ENCODE results near the gene PIP5K1B. TPM values are rescaled to one million over a fixed set of nuclear protein-coding genes. Genes with fewer than 3 reads are reported as not detected.

The PIP5K1B gene
- total RNA-seq, 1 experiment from 2014 or later: 0.20 TPM

DNA sequence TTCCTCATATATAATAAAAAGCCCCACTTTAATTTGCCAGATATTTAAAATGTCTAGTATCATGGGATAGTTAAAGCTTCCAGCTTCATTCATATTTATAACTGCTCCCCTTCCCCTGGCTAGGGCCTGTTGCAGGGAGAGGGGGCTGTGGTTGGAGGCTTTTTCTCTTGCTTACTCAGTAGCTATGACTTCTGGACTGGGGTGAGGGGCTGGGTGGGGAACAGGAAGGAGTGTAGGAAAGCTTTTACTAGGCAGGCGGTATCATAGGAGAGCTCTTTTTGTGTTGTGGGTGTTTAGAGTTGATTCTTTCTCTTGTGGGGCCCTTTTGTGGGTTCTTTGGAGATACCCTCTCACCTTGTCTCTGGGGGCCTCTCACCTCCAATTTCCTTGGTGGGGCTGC lies 39.4 kb downstream of the PIP5K1B start:
- Histone ChIP-seq H3K79me2 (ENCODE audit: insufficient read depth, low read length) (no peaks in the 10 kb centered on the region), H3K4me1 (ENCODE audit: control insufficient read depth in 1 of 2, insufficient read depth in 2 of 2, low read length in 2 of 2) (no peaks in the 10 kb centered on the region), H3K4me3 (replicated peaks in 1 of 2; ENCODE audit: low read depth in 1 of 2, low read length in 2 of 2) (no peak overlapping the region), H3K9me2 (ENCODE audit: insufficient read depth) (no peaks in the 10 kb centered on the region), H3K36me3 (ENCODE audit: control insufficient read depth in 1 of 2, insufficient read depth in 2 of 2, low read length in 2 of 2) (no peaks in the 10 kb centered on the region), H3K27ac (ENCODE audit: low read depth, low read length) (no peak overlapping the region), H3K27me3 (ENCODE audit: insufficient read depth, low read length) (peaks cover 19% of the 10 kb centered on the region), H3K9me3 (ENCODE audit: control insufficient read depth in 1 of 2, insufficient read depth in 1 of 2, low read depth in 1 of 2, low read length in 2 of 2) (no peaks in the 10 kb centered on the region), H4K20me1 (ENCODE audit: insufficient read depth) (no peaks in the 10 kb centered on the region), H3K9ac (ENCODE audit: low read length) (no peak overlapping the region), H3K4me2 (ENCODE audit: low read length) (no peak overlapping the region), H2AFZ (ENCODE audit: low read depth, low read length, poor library complexity, severe bottlenecking) (no peak overlapping the region)
- intact Hi-C loops (cut with micrococcal nuclease): no loop called here
- DNase-seq (ENCODE audit: low read depth, low spot score) (no peak), ATAC-seq (no peak)
- BruUV-seq (replicated peaks): no TSS peak
- TF ChIP-seq EGR1 (IDR thresholded peaks at IDR 0.05; ENCODE audit: low read depth): no peak
- TF ChIP-seq YY1 (IDR thresholded peaks at IDR 0.05; ENCODE audit: extremely low read depth, insufficient replicate concordance, low read depth, low read length): no peak
- no peak for TF ChIP-seq FOSL1 (IDR thresholded peaks at IDR 0.05; ENCODE audit: low read depth)
- TF ChIP-seq POLR2AphosphoS5 (IDR thresholded peaks at IDR 0.05; ENCODE audit: low read depth, low read length): no peak
- no peak for TF ChIP-seq SP1 (IDR thresholded peaks at IDR 0.05; ENCODE audit: low read depth)
- no peak for TF ChIP-seq CBX3 (IDR thresholded peaks at IDR 0.05; ENCODE audit: low read depth)
- no peak for TF ChIP-seq JUND (IDR thresholded peaks at IDR 0.05)
- no peak for TF ChIP-seq ELF1 (IDR thresholded peaks at IDR 0.05; ENCODE audit: borderline replicate concordance, low read depth)
- no peak for TF ChIP-seq TCF7L2 (IDR thresholded peaks at IDR 0.05; ENCODE audit: borderline replicate concordance, extremely low read depth, insufficient read depth, insufficient read length)
- no peak for TF ChIP-seq MAX (IDR thresholded peaks at IDR 0.05)
- TF ChIP-seq CEBPB (IDR thresholded peaks at IDR 0.05; ENCODE audit: low read depth): no peak
- ChIA-PET CTCF (no interaction called here), POLR2A (no interaction called here), RAD21 (ENCODE audit: low non-redundant PET in 1 of 2, low total read pairs in 2 of 2, uncharacterized antibody in 2 of 2, unreplicated experiment in 2 of 2) (no interaction called here)

DNA sequence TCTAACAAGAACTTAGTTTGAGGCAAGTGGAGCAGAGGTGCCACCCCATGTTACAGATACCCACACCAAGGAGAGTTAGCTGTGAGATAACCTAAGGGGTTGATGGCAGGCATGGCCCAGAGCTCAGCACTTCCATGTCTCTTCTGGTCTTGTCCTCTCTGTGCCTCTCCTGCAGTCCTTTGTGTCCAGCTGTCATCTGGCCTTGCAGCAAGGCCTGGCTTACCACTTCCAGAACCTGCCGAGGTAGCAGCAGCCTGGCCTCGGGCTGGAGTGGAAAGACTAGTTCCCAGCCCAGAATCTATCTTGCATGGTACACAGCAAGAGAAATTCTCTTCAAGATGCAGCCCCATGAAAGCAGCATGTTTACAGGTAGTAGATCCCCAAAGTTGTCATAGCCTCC lies 41.5 kb downstream of the PIP5K1B start:
- Histone ChIP-seq H3K4me1 (ENCODE audit: control insufficient read depth in 1 of 2, insufficient read depth in 2 of 2, low read length in 2 of 2) (no peaks in the 10 kb centered on the region), H3K9me3 (ENCODE audit: control insufficient read depth in 1 of 2, insufficient read depth in 1 of 2, low read depth in 1 of 2, low read length in 2 of 2) (no peaks in the 10 kb centered on the region), H3K36me3 (ENCODE audit: control insufficient read depth in 1 of 2, insufficient read depth in 2 of 2, low read length in 2 of 2) (no peaks in the 10 kb centered on the region), H3K9me2 (ENCODE audit: insufficient read depth) (no peaks in the 10 kb centered on the region), H3K4me3 (replicated peaks in 1 of 2; ENCODE audit: low read depth in 1 of 2, low read length in 2 of 2) (no peak overlapping the region), H3K79me2 (ENCODE audit: insufficient read depth, low read length) (no peaks in the 10 kb centered on the region), H3K4me2 (ENCODE audit: low read length) (no peak overlapping the region), H2AFZ (ENCODE audit: low read depth, low read length, poor library complexity, severe bottlenecking) (no peak overlapping the region), H4K20me1 (ENCODE audit: insufficient read depth) (no peaks in the 10 kb centered on the region), H3K27ac (ENCODE audit: low read depth, low read length) (no peak overlapping the region), H3K9ac (ENCODE audit: low read length) (no peak overlapping the region), H3K27me3 (ENCODE audit: insufficient read depth, low read length) (peaks cover 8% of the 10 kb centered on the region; the same call in 1 of the 2 replicates)
- ChIA-PET POLR2A (no interaction called here), RAD21 (ENCODE audit: low non-redundant PET in 1 of 2, low total read pairs in 2 of 2, uncharacterized antibody in 2 of 2, unreplicated experiment in 2 of 2) (no interaction called here), CTCF (no interaction called here)
- intact Hi-C loops (cut with micrococcal nuclease): no loop called here
- BruUV-seq (replicated peaks): no TSS peak
- DNase-seq (ENCODE audit: low read depth, low spot score) (no peak), ATAC-seq (no peak)
- TF ChIP-seq SP1 (IDR thresholded peaks at IDR 0.05; ENCODE audit: low read depth) (no peak), MAX (IDR thresholded peaks at IDR 0.05) (no peak), CBX3 (IDR thresholded peaks at IDR 0.05; ENCODE audit: low read depth) (no peak), ZBTB33 (IDR thresholded peaks at IDR 0.05; ENCODE audit: extremely low read depth, insufficient replicate concordance, low read length) (no peak), SIN3A (IDR thresholded peaks at IDR 0.05; ENCODE audit: low read depth) (no peak), YY1 (IDR thresholded peaks at IDR 0.05; ENCODE audit: extremely low read depth, insufficient replicate concordance, low read depth, low read length) (no peak), POLR2AphosphoS5 (IDR thresholded peaks at IDR 0.05; ENCODE audit: low read depth, low read length) (no peak), ZFX (IDR thresholded peaks at IDR 0.05) (no peak), TCF7L2 (IDR thresholded peaks at IDR 0.05; ENCODE audit: borderline replicate concordance, extremely low read depth, insufficient read depth, insufficient read length) (no peak)

Data from HCT116 (cell line).